Measurements from ENCODE around the gene NUP93. TPM values are rescaled to one million over a fixed set of nuclear protein-coding genes. Genes with fewer than 3 reads are reported as not detected.
"Not testable (repeated sequence)": the region's sequence is repeated elsewhere in the genome, so short reads cannot be mapped to it uniquely, and the experiment has no call there.

Gene NUP93
- polyA plus RNA-seq, 1 experiment = 46.4 TPM

DNA sequence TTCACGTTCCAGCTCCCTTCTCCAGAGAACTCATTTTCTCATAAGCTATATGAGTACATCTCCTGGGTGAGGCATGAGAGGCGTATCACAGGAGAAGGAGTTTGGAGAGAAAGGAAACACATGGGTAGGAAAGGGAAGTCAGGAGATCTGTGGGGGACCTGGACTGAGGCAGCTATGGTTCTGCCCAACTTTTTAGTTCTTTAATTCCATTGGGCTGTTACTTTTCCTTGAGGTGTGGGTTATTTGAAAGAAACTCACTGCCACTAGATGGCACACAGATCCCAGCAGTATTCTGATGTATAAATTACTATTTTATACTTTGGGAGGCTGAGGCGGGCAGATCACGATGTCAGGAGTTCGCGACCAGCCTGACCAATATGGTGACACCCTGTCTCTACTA, 63.6 kb downstream of the NUP93 start:
- TF ChIP-seq, protein P1, sequence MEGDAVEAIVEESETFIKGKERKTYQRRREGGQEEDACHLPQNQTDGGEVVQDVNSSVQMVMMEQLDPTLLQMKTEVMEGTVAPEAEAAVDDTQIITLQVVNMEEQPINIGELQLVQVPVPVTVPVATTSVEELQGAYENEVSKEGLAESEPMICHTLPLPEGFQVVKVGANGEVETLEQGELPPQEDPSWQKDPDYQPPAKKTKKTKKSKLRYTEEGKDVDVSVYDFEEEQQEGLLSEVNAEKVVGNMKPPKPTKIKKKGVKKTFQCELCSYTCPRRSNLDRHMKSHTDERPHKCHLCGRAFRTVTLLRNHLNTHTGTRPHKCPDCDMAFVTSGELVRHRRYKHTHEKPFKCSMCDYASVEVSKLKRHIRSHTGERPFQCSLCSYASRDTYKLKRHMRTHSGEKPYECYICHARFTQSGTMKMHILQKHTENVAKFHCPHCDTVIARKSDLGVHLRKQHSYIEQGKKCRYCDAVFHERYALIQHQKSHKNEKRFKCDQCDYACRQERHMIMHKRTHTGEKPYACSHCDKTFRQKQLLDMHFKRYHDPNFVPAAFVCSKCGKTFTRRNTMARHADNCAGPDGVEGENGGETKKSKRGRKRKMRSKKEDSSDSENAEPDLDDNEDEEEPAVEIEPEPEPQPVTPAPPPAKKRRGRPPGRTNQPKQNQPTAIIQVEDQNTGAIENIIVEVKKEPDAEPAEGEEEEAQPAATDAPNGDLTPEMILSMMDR (IDR thresholded peaks at IDR 0.05; ENCODE audit: low read depth, low read length) = peak; percentile 66
- ChIA-PET POLR2A (interaction anchor here (1.2 kb wide), 1 partner anchor 138 kb away, joined by 5 read pairs; no protein-coding TSS in a partner anchor), CTCF (interaction anchor here (0.6 to 3.9 kb wide), 33 partner anchors 10 to 624 kb away, joined by 3 to 75 read pairs (median 4); no protein-coding TSS in a partner anchor)
- H3K27me3 ChIP-seq (ENCODE audit: control insufficient read depth, insufficient read depth, low read length) = no peaks in the 10 kb centered on the region
- H3K9me3 ChIP-seq (ENCODE audit: control insufficient read depth, insufficient read depth, low read length) = no peaks in the 10 kb centered on the region
- no peak overlapping the region for H3K4me3 ChIP-seq (ENCODE audit: low read depth, low read length)
- DNase-seq (ENCODE audit: low read depth, low spot score) = no peak
- H3K27ac ChIP-seq (ENCODE audit: low read depth, low read length) = no peak overlapping the region

DNA sequence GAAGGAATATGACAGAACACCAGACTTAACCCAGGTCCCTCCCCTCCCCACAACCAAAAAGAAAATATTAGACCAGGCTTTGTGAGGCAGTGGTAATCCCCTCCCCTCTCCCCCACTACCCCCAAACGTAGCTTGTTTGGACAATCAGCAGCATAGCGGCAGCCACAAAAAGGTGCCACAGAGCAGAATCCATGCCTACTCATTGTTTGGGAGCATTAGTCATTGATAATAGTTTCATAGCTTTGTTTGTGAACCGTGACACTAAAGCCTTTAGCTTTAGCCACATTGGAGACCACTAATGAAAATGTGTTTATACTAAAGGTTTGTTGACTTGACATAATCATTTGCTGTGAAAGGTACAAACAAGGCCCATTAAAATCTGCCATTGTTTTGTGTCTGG, 65.1 kb downstream of the NUP93 start:
- Histone ChIP-seq H3K4me3 (ENCODE audit: low read depth, low read length) (no peak overlapping the region), H3K9me3 (ENCODE audit: control insufficient read depth, insufficient read depth, low read length) (no peaks in the 10 kb centered on the region), H3K27ac (ENCODE audit: low read depth, low read length) (no peak overlapping the region), H3K27me3 (ENCODE audit: control insufficient read depth, insufficient read depth, low read length) (no peaks in the 10 kb centered on the region)
- DNase-seq (ENCODE audit: low read depth, low spot score) = no peak
- ChIA-PET POLR2A (interaction anchor here (0.5 kb wide), 1 partner anchor 391 kb away, joined by 3 read pairs; the partner anchor contains the start of gene PSME3IP1), CTCF (interaction anchor here (0.8 to 3.9 kb wide), 5 partner anchors 8 to 156 kb away, joined by 3 to 75 read pairs (median 26); no protein-coding TSS in a partner anchor)
- TF ChIP-seq, protein P1 (IDR thresholded peaks at IDR 0.05; ENCODE audit: low read depth, low read length) = no peak

DNA sequence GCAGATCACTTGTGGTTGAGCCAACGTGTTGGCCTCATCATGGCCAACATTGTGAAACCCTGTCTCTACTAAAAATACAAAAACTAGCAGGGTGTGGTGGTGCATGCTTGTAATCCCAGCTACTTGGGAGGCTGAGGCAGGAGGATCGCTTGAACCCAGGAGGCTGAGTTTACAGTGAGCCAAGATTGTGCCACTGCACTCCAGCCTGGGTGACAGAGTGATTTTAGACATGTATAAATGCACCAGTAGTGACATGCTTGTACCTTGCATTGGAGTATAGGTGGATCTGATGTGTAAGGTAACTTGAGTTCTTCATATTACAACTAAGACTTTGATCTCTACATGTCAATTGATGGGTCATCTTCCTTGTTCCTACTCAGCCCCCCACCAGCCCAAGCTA, 67.1 kb downstream of the NUP93 start:
- DNase-seq (ENCODE audit: low read depth, low spot score); POLR2A ChIA-PET: not testable (repeated sequence)
- CTCF ChIA-PET = interaction anchor here (1.3 kb wide), 1 partner anchor 70 kb away, joined by 3 read pairs; no protein-coding TSS in a partner anchor

DNA sequence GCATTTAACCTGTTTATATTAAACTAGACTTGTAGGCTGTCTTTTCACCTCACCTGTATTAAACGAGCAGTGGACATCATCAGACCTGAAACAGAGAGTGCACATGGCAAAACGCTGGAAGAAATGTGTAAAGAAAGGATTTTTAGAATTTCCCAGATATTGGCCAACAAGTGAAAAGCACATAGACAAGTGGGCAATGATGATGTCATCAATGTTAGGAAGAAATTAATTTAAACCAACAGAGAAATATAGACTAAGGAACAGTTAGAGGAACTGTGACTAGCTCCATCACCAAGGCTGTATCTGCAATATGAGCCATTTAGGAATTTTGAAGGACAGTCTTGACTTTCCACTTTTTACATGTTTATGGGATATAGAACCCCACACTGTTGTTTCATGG, 67.9 kb downstream of the NUP93 start:
- ChIA-PET CTCF (no interaction called here), POLR2A (no interaction called here)
- no peaks in the 10 kb centered on the region for H3K27me3 ChIP-seq (ENCODE audit: control insufficient read depth, insufficient read depth, low read length)
- TF ChIP-seq, protein P1 (IDR thresholded peaks at IDR 0.05; ENCODE audit: low read depth, low read length) = no peak
- H3K4me3 ChIP-seq (ENCODE audit: low read depth, low read length) = no peak overlapping the region
- no peak for DNase-seq (ENCODE audit: low read depth, low spot score)
- H3K9me3 ChIP-seq (ENCODE audit: control insufficient read depth, insufficient read depth, low read length) = no peaks in the 10 kb centered on the region
- H3K27ac ChIP-seq (ENCODE audit: low read depth, low read length) = no peak overlapping the region

More for the DNA sequence above, 67.1 kb downstream of the NUP93 start:
- H3K4me3 ChIP-seq (ENCODE audit: low read depth, low read length); H3K27me3 ChIP-seq (ENCODE audit: control insufficient read depth, insufficient read depth, low read length); H3K9me3 ChIP-seq (ENCODE audit: control insufficient read depth, insufficient read depth, low read length); H3K27ac ChIP-seq (ENCODE audit: low read depth, low read length): not testable (repeated sequence)

DNA sequence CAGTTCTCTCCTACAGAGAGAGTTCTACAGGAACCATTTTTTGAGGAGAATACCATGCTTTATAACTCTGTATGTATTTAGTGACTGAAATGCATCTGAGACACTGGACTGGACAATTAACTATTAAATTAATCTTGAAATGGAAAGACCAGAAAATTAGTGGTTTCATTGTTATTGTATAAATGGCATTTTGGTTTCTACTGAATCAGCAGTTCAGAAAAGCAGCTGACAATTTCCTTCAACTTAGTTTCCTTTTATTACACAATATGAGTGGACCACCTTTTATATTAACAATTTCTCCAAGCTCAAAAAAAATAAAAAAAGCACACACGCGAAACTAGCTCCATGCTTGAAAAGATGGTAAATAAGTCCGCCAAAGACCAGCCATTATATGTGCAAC, 69.0 kb downstream of the NUP93 start:
- Histone ChIP-seq H3K9me3 (ENCODE audit: control insufficient read depth, insufficient read depth, low read length) (no peaks in the 10 kb centered on the region), H3K27ac (ENCODE audit: low read depth, low read length) (no peak overlapping the region), H3K4me3 (ENCODE audit: low read depth, low read length) (no peak overlapping the region), H3K27me3 (ENCODE audit: control insufficient read depth, insufficient read depth, low read length) (no peaks in the 10 kb centered on the region)
- TF ChIP-seq, protein P1 (IDR thresholded peaks at IDR 0.05; ENCODE audit: low read depth, low read length) = no peak
- POLR2A ChIA-PET = interaction anchor here (0.7 kb wide), 1 partner anchor 133 kb away, joined by 3 read pairs; no protein-coding TSS in a partner anchor
- CTCF ChIA-PET = interaction anchor here (1.2 kb wide), 1 partner anchor 97 kb away, joined by 4 read pairs; no protein-coding TSS in a partner anchor
- no peak for DNase-seq (ENCODE audit: low read depth, low spot score)

Measured in AG04450 (cell line).